AG04450 (cell line): Measurements from ENCODE around the gene GNAI1. TPM values are rescaled to one million over a fixed set of nuclear protein-coding genes. Genes with fewer than 3 reads are reported as not detected.

Experiments used
- CTCF ChIA-PET: fragments of 300-600, 350-600 bp; formaldehyde crosslinking; extraction: SDS; loops from one replicate; lab custom pipeline; 2022; ENCODE audit warnings: antibody characterized with exemption, inconsistent platforms; lab: Charles Lee
- POLR2A ChIA-PET: fragments of 350-600 bp; formaldehyde crosslinking; extraction: SDS; loops from one replicate; lab custom pipeline; 2021; ENCODE audit warnings: antibody characterized with exemption, inconsistent platforms; lab: Yijun Ruan, JAX
- DNase-seq: peaks from one replicate; pipeline ENCODE4 v3.0.0-alpha.2; 2011; ENCODE audit warnings: low read depth, low spot score
- H3K27ac ChIP-seq: one replicate; pipeline ENCODE4 v1.5.1; 2012; ENCODE audit warnings: low read depth, low read length, control low read depth
- H3K27me3 ChIP-seq: one replicate; pipeline ENCODE4 v1.6.0; 2012; ENCODE audit warnings: low read length; ENCODE audit not compliant: control insufficient read depth, insufficient read depth
- H3K4me3 ChIP-seq: 2 replicates; pipeline ENCODE4 v1.5.1; 2011; ENCODE audit warnings: mild to moderate bottlenecking, low read depth, low read length, control low read depth
- H3K9me3 ChIP-seq: 2 replicates; pipeline ENCODE4 v1.5.1; 2012; ENCODE audit warnings: low read length; ENCODE audit not compliant: control insufficient read depth, insufficient read depth
- CTCF ChIP-seq: IDR thresholded peaks from 2 replicates; pipeline ENCODE4 v1.5.1; 2011; ENCODE audit warnings: low read depth, low read length, control low read depth, inconsistent platforms
- polyA plus RNA-seq: library from polyadenylated mRNA; depleted of rRNA; stranded (reverse); fragments of >200 nt; gene quantifications from 2 replicates; pipeline ENCODE4 v1.2.3, GENCODE V29; 2011

The GNAI1 gene
- polyA plus RNA-seq, 1 experiment: 56.2 TPM

- Histone ChIP-seq H3K4me3 (no peak overlapping the region), H3K27me3 (no peaks in the 10 kb centered on the region), H3K27ac (no peak overlapping the region), H3K9me3 (no peaks in the 10 kb centered on the region)
- ChIA-PET POLR2A (no interaction called here), CTCF (no interaction called here)
- DNase-seq: no peak
- no peak for TF ChIP-seq CTCF
Observed at GRCh38 chr7:80247144-80247543, 112.5 kb downstream of the GNAI1 start.

GRCh38 chr7:80247891-80248290, 113.3 kb downstream of the GNAI1 start:
- Histone ChIP-seq H3K27me3 (no peaks in the 10 kb centered on the region), H3K9me3 (no peaks in the 10 kb centered on the region), H3K4me3 (no peak overlapping the region), H3K27ac (no peak overlapping the region)
- CTCF ChIA-PET: no interaction called here
- POLR2A ChIA-PET: no interaction called here
- DNase-seq: no peak
- TF ChIP-seq CTCF: no peak

DNA sequence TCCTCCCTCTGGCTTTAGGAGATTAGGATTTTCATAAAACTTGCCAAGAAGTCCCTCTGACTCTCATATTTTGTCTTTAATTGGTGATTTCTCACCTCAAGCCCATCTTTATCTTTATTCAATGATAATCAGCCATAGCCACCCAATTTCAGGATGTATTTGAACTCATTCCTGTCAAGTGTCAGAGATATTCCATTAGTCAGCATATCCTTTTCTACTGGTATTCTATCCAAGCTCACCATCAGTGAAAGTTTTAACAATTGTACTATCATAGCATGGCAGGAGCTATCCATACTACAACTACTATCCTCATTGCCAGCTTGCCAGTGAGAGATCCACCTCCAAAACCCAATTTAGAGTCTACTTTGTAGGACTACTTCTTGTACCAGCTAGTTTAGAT, 114.6 kb downstream of the GNAI1 start:
- no peak for DNase-seq
- no peaks in the 10 kb centered on the region for H3K27me3 ChIP-seq
- TF ChIP-seq CTCF: no peak
- CTCF ChIA-PET: interaction anchor here (0.6 kb wide), 1 partner anchor 117 kb away, joined by 3 read pairs; no protein-coding TSS in a partner anchor
- H3K27ac ChIP-seq: no peak overlapping the region
- H3K4me3 ChIP-seq: no peak overlapping the region
- H3K9me3 ChIP-seq: no peaks in the 10 kb centered on the region
- POLR2A ChIA-PET: no interaction called here

DNA sequence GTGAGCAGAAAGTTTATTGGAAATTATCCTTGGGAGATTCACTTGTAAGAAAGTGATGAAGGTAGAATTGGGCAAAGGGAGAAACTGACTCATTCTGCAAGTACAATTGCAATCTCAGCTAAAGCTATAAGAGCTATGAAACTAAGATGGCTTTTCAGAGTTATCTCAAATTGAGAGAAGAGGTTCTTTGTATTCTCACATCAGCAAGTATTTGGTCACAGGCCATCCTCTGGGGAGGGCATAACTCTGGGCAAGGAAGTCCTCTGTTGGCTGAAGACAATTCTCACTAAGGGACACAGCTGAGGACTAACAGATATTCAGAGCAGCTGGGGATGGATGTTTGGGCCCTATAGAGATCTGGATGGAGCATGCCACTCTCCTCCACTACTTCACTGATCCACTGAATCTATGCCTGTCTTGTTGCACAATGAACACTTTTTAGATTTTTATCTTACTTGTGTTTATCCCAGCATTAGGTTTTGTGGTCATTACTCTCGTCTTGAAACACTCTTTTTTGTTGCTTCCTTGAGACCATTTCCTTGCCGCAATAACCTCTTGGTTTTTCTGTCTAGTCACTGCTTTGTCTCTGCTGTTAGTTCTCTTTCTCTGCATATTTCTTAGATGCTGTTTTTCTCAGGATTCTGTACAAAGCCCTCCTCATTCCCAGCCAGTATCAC, 115.1 kb downstream of the GNAI1 start:
- no peak for TF ChIP-seq CTCF
- no peak overlapping the region for H3K27ac ChIP-seq
- no peaks in the 10 kb centered on the region for H3K27me3 ChIP-seq
- H3K9me3 ChIP-seq: no peaks in the 10 kb centered on the region
- H3K4me3 ChIP-seq: no peak overlapping the region
- ChIA-PET CTCF (no interaction called here), POLR2A (no interaction called here)
- DNase-seq: no peak

- Histone ChIP-seq H3K27ac (no peak overlapping the region), H3K4me3 (no peak overlapping the region), H3K9me3 (no peaks in the 10 kb centered on the region), H3K27me3 (no peaks in the 10 kb centered on the region)
- CTCF ChIA-PET: no interaction called here
- POLR2A ChIA-PET: no interaction called here
- no peak for TF ChIP-seq CTCF
- DNase-seq: no peak
Observed at GRCh38 chr7:80253237-80253636, 118.6 kb downstream of the GNAI1 start.
